Activated effector memory CD4-positive, alpha-beta T cell treated with anti-CD3 and anti-CD28 coated beads, Interleukin-2, amount 50 U/mL, for 16 hours (primary cell): ENCODE results near the gene B3GNT9.
A peak's percentile ranks its signal among the peaks of the same experiment; 100 is the strongest.

Experiments
- DNase-seq: peaks from one replicate; pipeline ENCODE4 v3.0.0-alpha.2; 2020

The B3GNT9 gene

GRCh38 chr16:67150833-67151396, at the start of gene B3GNT9:
TSS of gene B3GNT9 (minus strand) at chr16:67150998. CDS start at chr16:67150485, 513 bp downstream.
- DNase-seq = peak; percentile 79

GRCh38 chr16:67200491-67200890, 49.7 kb upstream of the B3GNT9 start:
- no peak for DNase-seq

GRCh38 chr16:67199808-67200198, 49.0 kb upstream of the B3GNT9 start:
- no peak for DNase-seq

GRCh38 chr16:67199011-67199807, 48.4 kb upstream of the B3GNT9 start, which contains the start of gene ELMO3:
TSS of gene ELMO3 (plus strand) at chr16:67199131. CDS start at chr16:67199327, 196 bp downstream.
- DNase-seq = no peak

GRCh38 chr16:67198238-67198734, 47.5 kb upstream of the B3GNT9 start:
- no peak for DNase-seq

- DNase-seq = no peak
Measured at GRCh38 chr16:67197704-67198103, 46.9 kb upstream of the B3GNT9 start.

GRCh38 chr16:67196881-67197280, 46.1 kb upstream of the B3GNT9 start:
- no peak for DNase-seq

GRCh38 chr16:67195676-67196075, 44.9 kb upstream of the B3GNT9 start:
- no peak for DNase-seq

- no peak for DNase-seq
Measured at GRCh38 chr16:67194260-67194659, 43.5 kb upstream of the B3GNT9 start.

- DNase-seq = no peak
Measured at GRCh38 chr16:67193536-67193935, 42.7 kb upstream of the B3GNT9 start.

GRCh38 chr16:67192781-67193361, 42.1 kb upstream of the B3GNT9 start:
- DNase-seq = no peak

- DNase-seq = peak; percentile 95
Measured at GRCh38 chr16:67191995-67192681, 41.3 kb upstream of the B3GNT9 start, which contains the start of gene E2F4. TSS of gene E2F4 (plus strand) at chr16:67192155. CDS start at chr16:67192228, 73 bp downstream.

GRCh38 chr16:67191411-67191994, 40.7 kb upstream of the B3GNT9 start:
- no peak for DNase-seq

- DNase-seq = no peak
Measured at GRCh38 chr16:67190448-67191399, 39.9 kb upstream of the B3GNT9 start.

GRCh38 chr16:67190041-67190440, 39.2 kb upstream of the B3GNT9 start, which contains the start of gene EXOC3L1:
TSS of gene EXOC3L1 (minus strand) at chr16:67190136. CDS start at chr16:67189676, 460 bp downstream.
- DNase-seq = no peak

GRCh38 chr16:67188798-67189197, 38.0 kb upstream of the B3GNT9 start:
- DNase-seq = no peak

- DNase-seq = no peak
Measured at GRCh38 chr16:67188323-67188722, 37.5 kb upstream of the B3GNT9 start.

- no peak for DNase-seq
Measured at GRCh38 chr16:67187175-67187890, 36.5 kb upstream of the B3GNT9 start.

- DNase-seq = no peak
Measured at GRCh38 chr16:67186550-67186950, 35.8 kb upstream of the B3GNT9 start.

GRCh38 chr16:67185651-67186134, 34.9 kb upstream of the B3GNT9 start:
- no peak for DNase-seq
